Uterus (tissue), 4 donors: Measurements from ENCODE around the gene CDKN1C. TPM values are rescaled to one million over a fixed set of nuclear protein-coding genes. Genes with fewer than 3 reads are reported as not detected.

Experiments used
- DNase-seq, 2 donors: peaks; one replicate each; pipeline ENCODE4 v3.0.0-alpha.2; 2019 to 2020
- H3K27ac ChIP-seq, 2 donors: fragments of 200-600 bp; sonication (generic); 1 replicate in 1 of 2; 2 replicates in 1 of 2; pipeline ENCODE4 v1.5.1; 2016 to 2018
- H3K27me3 ChIP-seq, 2 donors: fragments of 200-600 bp; sonication (generic); one replicate each; pipeline ENCODE4 v1.5.1; 2018 to 2019; ENCODE audit warnings: control low read depth in 1 of 2
- H3K36me3 ChIP-seq, 2 donors: fragments of 200-600 bp; sonication (generic); one replicate each; pipeline ENCODE4 v1.5.1; 2019; ENCODE audit warnings: control low read depth in 1 of 2
- H3K4me1 ChIP-seq, 2 donors: fragments of 200-600 bp; sonication (generic); one replicate each; pipeline ENCODE4 v1.5.1; 2018 to 2019; ENCODE audit warnings: control low read depth in 1 of 2
- H3K4me3 ChIP-seq, 2 donors: fragments of 200-600 bp; sonication (generic); 1 replicate in 1 of 2; 2 replicates in 1 of 2; pipeline ENCODE4 v1.5.1; 2018 to 2019; ENCODE audit warnings: mild to moderate bottlenecking in 1 of 2
- H3K9me3 ChIP-seq, 2 donors: fragments of 200-600 bp; sonication (generic); one replicate each; pipeline ENCODE4 v1.5.1; 2019; ENCODE audit warnings: control low read depth in 1 of 2
- POLR2A ChIP-seq, 2 donors: fragments of 450-650 bp; IDR thresholded peaks; one replicate each; pipeline ENCODE4 v1.6.1; 2016; ENCODE audit warnings: antibody characterized with exemption in 2 of 2, mild to moderate bottlenecking in 1 of 2, moderate library complexity in 1 of 2
- intact Hi-C: fragments of 100-400 bp; cut with DNase I; formaldehyde crosslinking; loops from one replicate; pipeline ENCODE4 v1.15.1; 2023; ENCODE audit warnings: low total_unique reads
- total RNA-seq, 4 donors: library from RNA; depleted of rRNA in 3 of 4; stranded (reverse); fragments of >200 nt in 3 of 4; gene quantifications; one replicate each; pipeline versions ENCODE4 v1.1.0 to v1.2.4, GENCODE V29; 2014 to 2023
- TF ChIP-seq, protein P1 (sequence below), 4 experiments: fragments of 200-600 bp in 2 of 4; fragments of 450-650 bp in 2 of 4; sonication (generic) in 2 of 4; IDR thresholded peaks; one replicate each; pipeline ENCODE4 v1.5.1; 2016 to 2019; ENCODE audit warnings: antibody characterized with exemption in 4 of 4, mild to moderate bottlenecking in 2 of 4, moderate library complexity in 1 of 4
- donor health status: DM: yes; HTN: yes; CAD: no.

Gene CDKN1C
- total RNA-seq, 4 donors from 2014 or later = 42.0 to 213 (median 71.7) TPM

DNA sequence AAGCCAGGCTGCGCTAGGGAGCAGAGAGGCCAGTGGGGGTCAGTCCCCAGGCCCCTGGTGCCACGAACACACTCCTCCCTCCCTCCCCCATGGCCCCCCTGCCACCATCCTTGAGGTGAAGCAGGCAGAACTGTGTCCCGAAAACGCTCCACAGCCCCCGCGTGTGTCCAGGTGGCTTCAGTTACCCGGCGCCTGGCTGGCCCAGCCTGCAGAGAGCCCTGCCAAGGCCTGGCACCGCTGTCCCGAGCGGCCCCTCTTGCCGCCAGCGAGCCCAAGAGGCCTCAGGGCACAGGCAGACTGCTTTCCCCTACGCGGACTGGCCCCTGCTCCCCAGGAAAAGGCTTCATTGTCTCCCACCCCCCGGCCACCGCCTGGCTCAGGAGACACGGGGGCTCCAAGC, 27.7 kb downstream of the CDKN1C start:
- no peak overlapping the region for H3K27ac ChIP-seq
- peaks cover 0 to 4% of the 10 kb centered on the region in 2 donors for H3K4me1 ChIP-seq
- DNase-seq = no peak
- H3K9me3 ChIP-seq = no peaks in the 10 kb centered on the region
- no peaks in the 10 kb centered on the region for H3K36me3 ChIP-seq
- no peak overlapping the region for H3K4me3 ChIP-seq
- intact Hi-C loops = no loop called here
- TF ChIP-seq, protein P1, sequence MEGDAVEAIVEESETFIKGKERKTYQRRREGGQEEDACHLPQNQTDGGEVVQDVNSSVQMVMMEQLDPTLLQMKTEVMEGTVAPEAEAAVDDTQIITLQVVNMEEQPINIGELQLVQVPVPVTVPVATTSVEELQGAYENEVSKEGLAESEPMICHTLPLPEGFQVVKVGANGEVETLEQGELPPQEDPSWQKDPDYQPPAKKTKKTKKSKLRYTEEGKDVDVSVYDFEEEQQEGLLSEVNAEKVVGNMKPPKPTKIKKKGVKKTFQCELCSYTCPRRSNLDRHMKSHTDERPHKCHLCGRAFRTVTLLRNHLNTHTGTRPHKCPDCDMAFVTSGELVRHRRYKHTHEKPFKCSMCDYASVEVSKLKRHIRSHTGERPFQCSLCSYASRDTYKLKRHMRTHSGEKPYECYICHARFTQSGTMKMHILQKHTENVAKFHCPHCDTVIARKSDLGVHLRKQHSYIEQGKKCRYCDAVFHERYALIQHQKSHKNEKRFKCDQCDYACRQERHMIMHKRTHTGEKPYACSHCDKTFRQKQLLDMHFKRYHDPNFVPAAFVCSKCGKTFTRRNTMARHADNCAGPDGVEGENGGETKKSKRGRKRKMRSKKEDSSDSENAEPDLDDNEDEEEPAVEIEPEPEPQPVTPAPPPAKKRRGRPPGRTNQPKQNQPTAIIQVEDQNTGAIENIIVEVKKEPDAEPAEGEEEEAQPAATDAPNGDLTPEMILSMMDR (IDR thresholded peaks at IDR 0.05) = no peak
- TF ChIP-seq POLR2A (IDR thresholded peaks at IDR 0.05) = no peak
- no peaks in the 10 kb centered on the region for H3K27me3 ChIP-seq

DNA sequence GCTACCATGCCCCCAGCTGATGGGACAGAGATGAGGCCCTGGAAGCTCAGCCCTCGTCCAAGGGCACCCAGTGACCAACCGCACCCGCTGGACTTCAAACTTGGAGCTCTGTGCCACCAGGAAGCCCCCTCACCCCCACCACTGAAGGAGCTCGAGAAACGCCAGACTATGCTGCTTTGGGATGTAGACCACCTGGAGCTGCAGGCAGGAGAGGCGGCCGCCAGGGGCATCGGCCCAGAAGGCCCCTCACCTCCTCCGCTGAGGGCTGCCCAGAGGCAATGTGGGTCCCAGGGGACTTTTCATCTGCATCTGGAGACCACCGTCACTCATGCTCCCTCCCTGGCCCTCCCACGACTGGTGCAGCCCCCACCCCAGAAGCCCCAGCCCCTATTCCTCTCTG, 28.3 kb downstream of the CDKN1C start:
- no peaks in the 10 kb centered on the region for H3K27me3 ChIP-seq
- peaks cover 0 to 2% of the 10 kb centered on the region in 2 donors for H3K4me1 ChIP-seq
- no peak overlapping the region for H3K27ac ChIP-seq
- no peak for DNase-seq
- H3K36me3 ChIP-seq = no peaks in the 10 kb centered on the region
- no peak overlapping the region for H3K4me3 ChIP-seq
- H3K9me3 ChIP-seq = no peaks in the 10 kb centered on the region
- no peak for TF ChIP-seq POLR2A (IDR thresholded peaks at IDR 0.05)
- TF ChIP-seq, protein P1 (IDR thresholded peaks at IDR 0.05) = no peak
- intact Hi-C loops = no loop called here

DNA sequence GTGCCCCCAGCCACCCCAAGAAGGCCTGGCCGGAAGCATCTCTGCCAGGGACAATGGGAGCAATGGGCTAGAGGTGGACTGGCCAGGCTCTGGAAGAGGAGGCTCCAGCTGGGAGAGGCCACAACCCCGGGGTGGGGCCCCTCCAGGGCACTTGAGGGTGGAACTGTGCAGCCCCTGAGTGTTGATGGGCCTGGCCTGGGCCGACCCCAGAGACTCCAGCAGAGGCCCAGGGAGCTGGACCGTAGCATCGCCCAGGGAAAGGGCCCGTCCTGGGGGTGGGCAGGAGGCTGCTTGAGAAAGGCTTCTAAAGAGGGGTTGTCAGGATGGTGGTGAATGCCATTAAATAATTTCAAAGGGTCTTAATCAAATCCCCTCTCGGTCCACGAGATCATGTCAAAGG, 30.4 kb downstream of the CDKN1C start:
- TF ChIP-seq, protein P1 (IDR thresholded peaks at IDR 0.05) = no peak
- no peak for TF ChIP-seq POLR2A (IDR thresholded peaks at IDR 0.05)
- H3K4me1 ChIP-seq = no peaks in the 10 kb centered on the region
- H3K27me3 ChIP-seq = no peaks in the 10 kb centered on the region
- intact Hi-C loops = no loop called here
- no peaks in the 10 kb centered on the region for H3K36me3 ChIP-seq
- DNase-seq = no peak
- H3K9me3 ChIP-seq = no peaks in the 10 kb centered on the region
- no peak overlapping the region for H3K27ac ChIP-seq
- H3K4me3 ChIP-seq = no peak overlapping the region

DNA sequence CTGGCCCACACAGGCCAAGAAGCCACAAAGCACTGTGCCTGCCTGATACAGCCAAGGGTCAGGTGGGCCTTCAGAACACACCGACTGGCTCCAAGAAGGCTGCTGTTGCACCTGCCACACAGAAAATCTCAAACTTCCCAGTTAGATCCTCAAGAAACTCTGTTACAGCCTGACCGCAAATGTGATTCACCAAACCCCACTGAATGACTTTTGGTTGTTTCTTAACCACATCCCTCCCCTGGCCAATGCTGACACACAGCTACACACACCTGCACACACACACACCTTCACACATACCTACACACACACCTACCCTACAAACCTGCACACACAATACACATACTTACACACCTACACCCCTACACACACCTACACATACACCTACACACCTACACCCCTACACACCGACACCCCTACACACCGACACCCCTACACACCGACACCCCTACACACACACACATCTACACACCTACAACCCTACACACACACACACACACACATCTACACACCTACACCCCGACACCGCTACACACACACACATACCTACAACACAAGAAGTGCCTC, 31.5 kb downstream of the CDKN1C start:
- Histone ChIP-seq H3K27ac (no peak overlapping the region), H3K4me3 (no peak overlapping the region), H3K4me1 (no peaks in the 10 kb centered on the region), H3K9me3 (no peaks in the 10 kb centered on the region), H3K36me3 (no peaks in the 10 kb centered on the region), H3K27me3 (no peaks in the 10 kb centered on the region)
- no peak for DNase-seq
- intact Hi-C loops = no loop called here
- TF ChIP-seq POLR2A (IDR thresholded peaks at IDR 0.05) = no peak
- TF ChIP-seq, protein P1 (IDR thresholded peaks at IDR 0.05) = no peak

DNA sequence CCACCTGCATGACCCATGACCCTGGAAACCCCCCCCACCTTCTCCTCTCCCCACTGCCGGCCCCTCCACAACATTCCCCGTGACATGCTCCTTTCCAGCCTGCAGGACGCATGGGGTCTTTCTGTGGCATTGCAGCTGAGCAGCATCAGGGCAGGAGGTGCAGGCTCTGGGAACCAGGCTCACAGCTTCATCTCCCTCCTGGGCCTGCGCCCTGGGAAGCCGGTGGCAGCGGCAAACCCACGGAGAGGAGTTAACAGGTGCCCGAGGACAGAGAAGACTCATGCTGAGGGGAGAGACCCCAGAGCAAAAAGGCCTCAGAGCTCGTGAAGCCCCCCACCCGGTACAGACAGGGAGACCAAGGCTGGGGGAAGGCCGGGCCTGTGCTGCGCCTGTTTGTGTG, 32.2 kb downstream of the CDKN1C start:
- H3K4me3 ChIP-seq = no peak overlapping the region
- no peaks in the 10 kb centered on the region for H3K9me3 ChIP-seq
- no peak overlapping the region for H3K27ac ChIP-seq
- no peaks in the 10 kb centered on the region for H3K27me3 ChIP-seq
- intact Hi-C loops = no loop called here
- DNase-seq = no peak
- no peaks in the 10 kb centered on the region for H3K36me3 ChIP-seq
- H3K4me1 ChIP-seq = no peaks in the 10 kb centered on the region
- TF ChIP-seq, protein P1 (IDR thresholded peaks at IDR 0.05) = no peak
- TF ChIP-seq POLR2A (IDR thresholded peaks at IDR 0.05) = no peak
